ENCODE data around the gene MED23. TPM values are rescaled to one million over a fixed set of nuclear protein-coding genes. Genes with fewer than 3 reads are reported as not detected.

Gene MED23
- total RNA-seq (2022): 19.1 and 22.4 TPM in 2 replicates
- Bru-seq, nascent RNA: percentile 80 among the genes with signal in this experiment
- percentile 84 among the genes with signal in this experiment for BruChase-seq, experiment 1, labeled RNA remaining after a 2-hour chase
- percentile 76 among the genes with signal in this experiment for BruChase-seq, experiment 2, labeled RNA remaining after a 6-hour chase
- long read RNA-seq, full-length matches to known transcripts: 12 of 31 reads
- long read RNA-seq, partial matches to known transcripts: 12 of 31 reads
- long read RNA-seq, other reads (novel, unspliced or antisense): 7 of 31 reads

DNA sequence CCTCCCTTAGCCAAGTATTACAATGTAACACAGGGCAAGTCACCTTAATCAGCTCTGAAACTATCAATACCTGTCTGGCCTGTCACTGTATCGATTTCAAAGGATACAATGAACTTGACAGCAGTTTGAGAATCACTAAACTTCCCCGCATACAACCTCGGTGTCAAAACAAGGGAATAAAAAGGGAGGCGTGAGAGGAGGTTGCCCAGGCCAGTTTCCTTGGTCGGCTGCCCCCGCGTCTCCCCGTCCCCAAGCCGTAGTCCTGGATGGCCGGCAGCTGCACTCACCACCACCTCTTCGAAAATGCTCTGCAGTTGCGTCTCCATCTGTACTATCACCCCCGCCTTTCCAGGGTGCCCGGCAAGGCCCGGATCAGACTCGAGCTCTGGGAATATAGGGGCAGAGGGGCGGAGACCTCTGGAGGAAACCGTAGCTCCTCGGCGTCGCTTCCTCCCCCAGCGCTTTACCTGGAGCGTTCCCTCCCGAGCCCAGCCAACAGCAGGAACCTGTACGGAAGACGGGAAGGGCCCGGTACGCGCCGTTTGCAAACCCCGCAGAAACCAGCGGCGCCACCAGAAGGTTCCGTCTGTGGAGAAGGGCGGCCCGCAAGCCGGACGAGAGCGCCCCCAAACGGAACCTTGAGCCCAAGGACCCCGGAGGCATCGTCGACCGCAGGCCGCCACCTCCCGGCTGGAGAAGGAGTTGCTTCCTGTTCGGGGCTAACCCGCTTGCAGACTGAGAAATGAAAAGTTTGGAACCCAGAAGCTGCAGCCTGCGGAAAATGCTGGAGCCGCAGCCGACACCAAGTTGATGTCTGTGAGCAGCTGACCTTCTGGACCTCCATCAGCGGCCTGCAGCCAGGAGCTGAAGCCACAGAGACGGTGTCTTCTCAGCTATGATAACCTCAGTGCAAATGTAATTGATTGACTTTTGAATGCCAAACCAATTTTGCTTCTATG lies at the start of gene MED23:
Gene MED23 (minus strand): TSS at position 519 of the 959 bp plus-strand sequence. CDS start 193 bp downstream, at position 326.
- Histone ChIP-seq H3K27me3 (replicated peaks; ENCODE audit: control insufficient read depth, insufficient read depth, low read length) (no peaks in the 10 kb centered on the region), H3K4me1 (0 out of 2 replicates have a peak, but pooled peaks cover 5% of the 10 kb centered on the region), H3K36me3 (ENCODE audit: control insufficient read depth, insufficient read depth, low read length) (no peaks in the 10 kb centered on the region), H3K9me3 (no peaks in the 10 kb centered on the region), H3K4me3 (ENCODE audit: low read depth, low read length) (peak within 1 kb of the TSS; percentile 82)
- TF ChIP-seq, protein P1, sequence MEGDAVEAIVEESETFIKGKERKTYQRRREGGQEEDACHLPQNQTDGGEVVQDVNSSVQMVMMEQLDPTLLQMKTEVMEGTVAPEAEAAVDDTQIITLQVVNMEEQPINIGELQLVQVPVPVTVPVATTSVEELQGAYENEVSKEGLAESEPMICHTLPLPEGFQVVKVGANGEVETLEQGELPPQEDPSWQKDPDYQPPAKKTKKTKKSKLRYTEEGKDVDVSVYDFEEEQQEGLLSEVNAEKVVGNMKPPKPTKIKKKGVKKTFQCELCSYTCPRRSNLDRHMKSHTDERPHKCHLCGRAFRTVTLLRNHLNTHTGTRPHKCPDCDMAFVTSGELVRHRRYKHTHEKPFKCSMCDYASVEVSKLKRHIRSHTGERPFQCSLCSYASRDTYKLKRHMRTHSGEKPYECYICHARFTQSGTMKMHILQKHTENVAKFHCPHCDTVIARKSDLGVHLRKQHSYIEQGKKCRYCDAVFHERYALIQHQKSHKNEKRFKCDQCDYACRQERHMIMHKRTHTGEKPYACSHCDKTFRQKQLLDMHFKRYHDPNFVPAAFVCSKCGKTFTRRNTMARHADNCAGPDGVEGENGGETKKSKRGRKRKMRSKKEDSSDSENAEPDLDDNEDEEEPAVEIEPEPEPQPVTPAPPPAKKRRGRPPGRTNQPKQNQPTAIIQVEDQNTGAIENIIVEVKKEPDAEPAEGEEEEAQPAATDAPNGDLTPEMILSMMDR (IDR thresholded peaks at IDR 0.05; ENCODE audit: insufficient read depth in 1 of 2, low read depth in 1 of 2, low read length in 1 of 2, severe bottlenecking in 1 of 2, unreplicated experiment in 1 of 2): peak; percentile 98 to 100
- Mint-ChIP-seq H3K4me3 (ENCODE audit: unreplicated experiment) (peak within 1 kb of the TSS; percentile 89), H3K9me3 (ENCODE audit: unreplicated experiment) (no peaks in the 10 kb centered on the region), H3K27me3 (ENCODE audit: insufficient read depth, unreplicated experiment) (no peaks in the 10 kb centered on the region), H3K36me3 (ENCODE audit: insufficient read depth, unreplicated experiment) (no peaks in the 10 kb centered on the region), H3K4me1 (ENCODE audit: low read depth, unreplicated experiment) (no peaks in the 10 kb centered on the region), H3K27ac (ENCODE audit: unreplicated experiment) (peak within 1 kb of the TSS; percentile 84)
- intact Hi-C loops (cut with micrococcal nuclease; ENCODE audit: unreplicated experiment): loop anchor here (1.0 to 10.0 kb wide), 2 partner anchors 429 to 743 kb away; no protein-coding TSS in a partner anchor
- peak; percentile 95 to 97 for DNase-seq
- POLR2A ChIA-PET: interaction anchor here (0.6 to 1.1 kb wide), 2 partner anchors 9 to 266 kb away, joined by 3 read pairs; no protein-coding TSS in a partner anchor
- CTCF ChIA-PET: interaction anchor here (0.6 to 1.8 kb wide), 19 partner anchors 9 to 1853 kb away, joined by 3 to 18 read pairs (median 4); partner anchors contain the start of genes CCN2 and ENPP3
- no TSS peak for BruUV-seq (replicated peaks)

GRCh38 chr6:131673184-131673583 lies 45.1 kb upstream of the MED23 start:
- intact Hi-C loops (cut with micrococcal nuclease; ENCODE audit: unreplicated experiment): no loop called here
- no peak overlapping the region for H3K27ac Mint-ChIP-seq (ENCODE audit: unreplicated experiment)
- no peaks in the 10 kb centered on the region for H3K27me3 Mint-ChIP-seq (ENCODE audit: insufficient read depth, unreplicated experiment)
- Histone ChIP-seq H3K36me3 (ENCODE audit: control insufficient read depth, insufficient read depth, low read length) (no peaks in the 10 kb centered on the region), H3K4me1 (no peaks in the 10 kb centered on the region), H3K9me3 (no peaks in the 10 kb centered on the region), H3K4me3 (ENCODE audit: low read depth, low read length) (no peak overlapping the region), H3K27me3 (replicated peaks; ENCODE audit: control insufficient read depth, insufficient read depth, low read length) (no peaks in the 10 kb centered on the region)
- H3K4me3 Mint-ChIP-seq (ENCODE audit: unreplicated experiment): no peak overlapping the region
- no peaks in the 10 kb centered on the region for H3K36me3 Mint-ChIP-seq (ENCODE audit: insufficient read depth, unreplicated experiment)
- TF ChIP-seq, protein P1 (IDR thresholded peaks at IDR 0.05; ENCODE audit: insufficient read depth in 1 of 2, low read depth in 1 of 2, low read length in 1 of 2, severe bottlenecking in 1 of 2, unreplicated experiment in 1 of 2): no peak
- DNase-seq: no peak
- CTCF ChIA-PET: no interaction called here
- no peaks in the 10 kb centered on the region for H3K4me1 Mint-ChIP-seq (ENCODE audit: low read depth, unreplicated experiment)
- POLR2A ChIA-PET: no interaction called here
- no peaks in the 10 kb centered on the region for H3K9me3 Mint-ChIP-seq (ENCODE audit: unreplicated experiment)
- BruUV-seq (replicated peaks): no TSS peak

DNA sequence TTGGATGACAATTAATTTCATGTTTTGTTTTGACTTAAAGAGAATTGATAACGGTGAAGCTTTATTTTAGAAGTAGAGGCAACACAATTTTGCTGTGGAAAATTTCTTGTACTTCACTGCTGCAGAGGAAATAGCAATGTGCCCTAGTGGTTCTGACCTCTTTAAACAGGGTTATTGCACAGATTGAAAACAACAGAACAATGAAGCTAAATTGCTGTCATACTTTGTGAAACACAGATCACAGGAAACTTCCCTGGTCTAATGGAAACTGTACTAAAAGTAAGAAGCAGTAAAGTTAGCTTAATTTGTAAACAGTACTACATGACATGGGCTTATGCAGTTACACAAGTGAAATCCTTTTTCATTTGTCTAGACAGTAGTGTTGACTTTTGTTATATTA lies 41.8 kb upstream of the MED23 start:
- H3K27me3 Mint-ChIP-seq (ENCODE audit: insufficient read depth, unreplicated experiment): peaks cover 3% of the 10 kb centered on the region
- TF ChIP-seq, protein P1 (IDR thresholded peaks at IDR 0.05; ENCODE audit: insufficient read depth in 1 of 2, low read depth in 1 of 2, low read length in 1 of 2, severe bottlenecking in 1 of 2, unreplicated experiment in 1 of 2): no peak
- no peak overlapping the region for H3K4me3 Mint-ChIP-seq (ENCODE audit: unreplicated experiment)
- ChIA-PET POLR2A (no interaction called here), CTCF (no interaction called here)
- no TSS peak for BruUV-seq (replicated peaks)
- H3K9me3 Mint-ChIP-seq (ENCODE audit: unreplicated experiment): no peaks in the 10 kb centered on the region
- no peaks in the 10 kb centered on the region for H3K36me3 Mint-ChIP-seq (ENCODE audit: insufficient read depth, unreplicated experiment)
- H3K4me1 ChIP-seq: no peaks in the 10 kb centered on the region
- H3K27me3 ChIP-seq (replicated peaks; ENCODE audit: control insufficient read depth, insufficient read depth, low read length): no peaks in the 10 kb centered on the region
- no peaks in the 10 kb centered on the region for H3K9me3 ChIP-seq
- no peak overlapping the region for H3K4me3 ChIP-seq (ENCODE audit: low read depth, low read length)
- no peaks in the 10 kb centered on the region for H3K36me3 ChIP-seq (ENCODE audit: control insufficient read depth, insufficient read depth, low read length)
- no peaks in the 10 kb centered on the region for H3K4me1 Mint-ChIP-seq (ENCODE audit: low read depth, unreplicated experiment)
- no peak for DNase-seq
- H3K27ac Mint-ChIP-seq (ENCODE audit: unreplicated experiment): no peak overlapping the region
- intact Hi-C loops (cut with micrococcal nuclease; ENCODE audit: unreplicated experiment): no loop called here
